Measurements from ENCODE around the gene SLC7A4. TPM values are rescaled to one million over a fixed set of nuclear protein-coding genes. Genes with fewer than 3 reads are reported as not detected.

Gene SLC7A4
- total and polyA plus RNA-seq, 10 of the 15 experiments (the other 5 are each of a cell fraction or from before 2014, with no cell fraction given), result 0.06 to 0.25 (median 0.14) TPM; not detected in 6

- intact Hi-C loops (cut with micrococcal nuclease; ENCODE audit: unreplicated experiment) (no loop called here), in situ Hi-C loops (cut with MboI) (no loop called here)
- no peaks in the 10 kb centered on the region for H4K20me1 ChIP-seq (ENCODE audit: control insufficient read depth, insufficient read depth)
- no peaks in the 10 kb centered on the region for H3K36me3 ChIP-seq (ENCODE audit: control insufficient read depth in 2 of 2, insufficient read depth in 2 of 2, low read length in 1 of 2)
- ChIA-PET CTCF (no interaction called here), RAD21 (ENCODE audit: unreplicated experiment) (no interaction called here), POLR2A (no interaction called here), SMC1A (ENCODE audit: uncharacterized antibody, unreplicated experiment) (no interaction called here)
- no peak overlapping the region for H3K27ac ChIP-seq (ENCODE audit: control insufficient read depth, insufficient read depth)
- H2AFZ ChIP-seq (ENCODE audit: control insufficient read depth, low read depth, low read length), result no peak overlapping the region
- BruUV-seq (replicated peaks), result no TSS peak
- H3K27me3 ChIP-seq (replicated peaks in 1 of 2; ENCODE audit: control insufficient read depth in 2 of 2, insufficient read depth in 2 of 2, low read length in 1 of 2), result no peaks in the 10 kb centered on the region
- no peak overlapping the region for H3K4me3 ChIP-seq
- ATAC-seq (no peak), DNase-seq (ENCODE audit: low read depth, low spot score) (no peak), FAIRE-seq (no peak)
- H3K79me2 ChIP-seq (ENCODE audit: control insufficient read depth, insufficient read depth, low read length), result no peaks in the 10 kb centered on the region
- H3K9ac ChIP-seq (ENCODE audit: control insufficient read depth, insufficient read depth, low read length), result no peak overlapping the region
- H3K4me1 ChIP-seq (ENCODE audit: control insufficient read depth, insufficient read depth, low read length), result peaks cover 5% of the 10 kb centered on the region
- H3K9me3 ChIP-seq (replicated peaks; ENCODE audit: control insufficient read depth, insufficient read depth, low read length), result no peaks in the 10 kb centered on the region
- no peak overlapping the region for H3K4me2 ChIP-seq (ENCODE audit: control insufficient read depth, insufficient read depth)
- TF ChIP-seq ZNF217 (IDR thresholded peaks at IDR 0.05), result no peak
- TF ChIP-seq IRF4 (IDR thresholded peaks at IDR 0.05; ENCODE audit: low read depth, low read length), result no peak
- no peak for TF ChIP-seq HCFC1 (IDR thresholded peaks at IDR 0.05; ENCODE audit: low read length)
- TF ChIP-seq KAT2A (conservative IDR thresholded peaks at IDR 0.05; ENCODE audit: control insufficient read depth, low read depth, low read length), result no peak
- TF ChIP-seq ASH2L (IDR thresholded peaks at IDR 0.05; ENCODE audit: borderline replicate concordance, low read depth), result no peak
- TF ChIP-seq BRCA1 (IDR thresholded peaks at IDR 0.05; ENCODE audit: low read depth, low read length), result no peak
- no peak for TF ChIP-seq FOXM1 (IDR thresholded peaks at IDR 0.05; ENCODE audit: low read depth, low read length)
- no peak for TF ChIP-seq NRF1 (conservative IDR thresholded peaks at IDR 0.05; ENCODE audit: low read depth, low read length)
- TF ChIP-seq SREBF2 (IDR thresholded peaks at IDR 0.05; ENCODE audit: low read length), result no peak
- no peak for TF ChIP-seq MEF2B (IDR thresholded peaks at IDR 0.05; ENCODE audit: partially characterized antibody, poor library complexity, severe bottlenecking)
- no peak for TF ChIP-seq RELA (IDR thresholded peaks at IDR 0.05; ENCODE audit: borderline replicate concordance, partially characterized antibody)
- no peak for TF ChIP-seq RAD51 (IDR thresholded peaks at IDR 0.05)
- no peak for TF ChIP-seq E4F1 (IDR thresholded peaks at IDR 0.05; ENCODE audit: borderline replicate concordance, partially characterized antibody)
- no peak for TF ChIP-seq ATF7 (IDR thresholded peaks at IDR 0.05; ENCODE audit: low read depth)
- WGBS (ENCODE audit: insufficient coverage, insufficient replicate concordance, low lambda C conversion rate, missing lambda C conversion rate), result 34% methylated on average over 12 of the region's 12 CpGs
These were observed 35.7 kb upstream of the SLC7A4 start for GRCh38 chr22:21067901-21068680.

Data from GM12878 (cell line).